Fibroblast of mammary gland (primary cell): ENCODE data around the gene GPR84.

Experiments
- DNase-seq: peaks from one replicate; pipeline ENCODE4 v3.0.0-alpha.2; 2010; ENCODE audit warnings: low read depth
- H3K4me3 ChIP-seq: 2 replicates; pipeline ENCODE4 v1.5.1; 2011; ENCODE audit warnings: low read depth, mild to moderate bottlenecking, low read length, moderate library complexity; ENCODE audit not compliant: control insufficient read depth
- CTCF ChIP-seq: conservative IDR thresholded peaks from 2 replicates; pipeline ENCODE4 v1.5.1; 2011; ENCODE audit warnings: low read depth, low read length, inconsistent platforms; ENCODE audit not compliant: control insufficient read depth, insufficient read depth

The GPR84 gene

GRCh38 chr12:54349036-54349435, 15.2 kb downstream of the GPR84 start:
- no peak overlapping the region for H3K4me3 ChIP-seq
- no peak for TF ChIP-seq CTCF
- no peak for DNase-seq

- no peak for DNase-seq
- no peak overlapping the region for H3K4me3 ChIP-seq
- TF ChIP-seq CTCF: no peak
These were observed 22.6 kb downstream of the GPR84 start for GRCh38 chr12:54341378-54342300.

- no peak overlapping the region for H3K4me3 ChIP-seq
- TF ChIP-seq CTCF: no peak
- DNase-seq: no peak
These were observed 23.4 kb downstream of the GPR84 start for GRCh38 chr12:54340846-54341245.

GRCh38 chr12:54338698-54339296, 25.5 kb downstream of the GPR84 start:
- no peak overlapping the region for H3K4me3 ChIP-seq
- no peak for TF ChIP-seq CTCF
- DNase-seq: peak; percentile 44

- peak; percentile 37 for DNase-seq
- no peak for TF ChIP-seq CTCF
- no peak overlapping the region for H3K4me3 ChIP-seq
These were observed 26.2 kb downstream of the GPR84 start for GRCh38 chr12:54337854-54338650.

- no peak overlapping the region for H3K4me3 ChIP-seq
- no peak for TF ChIP-seq CTCF
- DNase-seq: no peak
These were observed 26.9 kb downstream of the GPR84 start for GRCh38 chr12:54337280-54337842.
